Lung (tissue), 12 donors: ENCODE measurements around the gene ATP7B. TPM values are rescaled to one million over a fixed set of nuclear protein-coding genes. Genes with fewer than 3 reads are reported as not detected.

Experiments
- ATAC-seq: fragments of 200-7000 bp; cut with Tn5 transposase; one replicate; pipeline ENCODE4 v1.9.1; 2020; ENCODE audit warnings: moderate number of reproducible peaks; ENCODE audit not compliant: insufficient read depth, low FRiP score
- DNase-seq, 3 donors: peaks; one replicate each; pipeline ENCODE4 v3.0.0-alpha.2; 2013 to 2017
- H3K27ac ChIP-seq, 2 donors: one replicate each; pipeline ENCODE4 v1.5.1; 2013; ENCODE audit warnings: mild to moderate bottlenecking in 2 of 2, moderate library complexity in 2 of 2, control low read depth in 1 of 2, inconsistent platforms in 1 of 2, low read depth in 1 of 2, low read length in 1 of 2
- H3K27me3 ChIP-seq, 3 donors: one replicate each; pipeline ENCODE4 v1.5.1; 2013; ENCODE audit warnings: low read length in 2 of 3; ENCODE audit not compliant: control insufficient read depth in 3 of 3, insufficient read depth in 3 of 3
- H3K36me3 ChIP-seq, 4 donors: one replicate each; pipeline ENCODE4 v1.5.1; 2013; ENCODE audit warnings: low read length in 4 of 4, mild to moderate bottlenecking in 1 of 4, moderate library complexity in 1 of 4; ENCODE audit not compliant: control insufficient read depth in 4 of 4, insufficient read depth in 4 of 4
- H3K4me1 ChIP-seq, 5 donors: one replicate each; pipeline ENCODE4 v1.5.1; 2013; ENCODE audit warnings: low read length in 5 of 5, mild to moderate bottlenecking in 2 of 5, moderate library complexity in 1 of 5; ENCODE audit not compliant: control insufficient read depth in 5 of 5, insufficient read depth in 5 of 5
- H3K4me3 ChIP-seq: one replicate; pipeline ENCODE4 v1.5.1; 2013; ENCODE audit warnings: mild to moderate bottlenecking, control low read depth, moderate library complexity
- H3K9ac ChIP-seq, 2 donors: one replicate each; pipeline ENCODE4 v1.5.1; 2013; ENCODE audit warnings: low read length in 2 of 2, control low read depth in 1 of 2; ENCODE audit not compliant: insufficient read depth in 1 of 2
- H3K9me3 ChIP-seq, 4 donors: one replicate each; pipeline ENCODE4 v1.5.1; 2013; ENCODE audit warnings: low read length in 3 of 4, mild to moderate bottlenecking in 1 of 4, moderate library complexity in 1 of 4; ENCODE audit not compliant: control insufficient read depth in 4 of 4, insufficient read depth in 3 of 4
- CTCF ChIP-seq: IDR thresholded peaks from 2 replicates; pipeline ENCODE4 v1.5.1; 2012; ENCODE audit warnings: mild to moderate bottlenecking; ENCODE audit errors: control extremely low read depth, extremely low read depth
- WGBS, 2 donors: extraction: QIAGEN DNeasy Blood & Tissue Kit; methylation state at CpG; one replicate each; pipeline ENCODE4 v1.1.7; 2013; 5-methylcytosine and 5-hydroxymethylcytosine counted together
- polyA plus RNA-seq, 2 donors: library from polyadenylated mRNA; stranded (reverse); fragments of 200-250 nt; gene quantifications; one replicate each; pipeline ENCODE4 v1.2.1, GENCODE V29; 2013
- total RNA-seq, 2 donors: library from RNA; depleted of rRNA in 1 of 2; stranded (reverse); fragments of >200 nt in 1 of 2; gene quantifications; one replicate each; pipeline ENCODE4 v1.2.1, GENCODE V29; 2014 to 2021
- donor health status: control.
- donor health status: control.
- donor health status: Bipolar disorder and iron deficiency.
- donor health status: healthy.
- donor health status: DM: yes; HTN: yes; CAD: no.

The ATP7B gene
- total and polyA plus RNA-seq, 4 donors, result 1.4 to 10.2 (median 4.4) TPM

GRCh38 chr13:51955816-51956603 lies 55.2 kb downstream of the ATP7B start:
- WGBS, 2 donors, result 88% methylated on average over 16 of the region's 16 CpGs
- Histone ChIP-seq H3K9me3 (no peaks in the 10 kb centered on the region), H3K36me3 (peaks cover 0 to 6% (median 1%) of the 10 kb centered on the region in 4 donors), H3K27me3 (no peaks in the 10 kb centered on the region), H3K9ac (no peak overlapping the region), H3K4me3 (no peak overlapping the region), H3K27ac (no peak overlapping the region), H3K4me1 (peaks cover 0 to 38% (median 6%) of the 10 kb centered on the region in 5 donors)
- TF ChIP-seq CTCF, result no peak
- ATAC-seq (no peak), DNase-seq (no peak)

- ATAC-seq (no peak), DNase-seq (peak; percentile 44 to 55 (median 50))
- peaks cover 0 to 6% (median 1%) of the 10 kb centered on the region in 4 donors for H3K36me3 ChIP-seq
These were observed 55.9 kb downstream of the ATP7B start for GRCh38 chr13:51955281-51955771.

GRCh38 chr13:51953347-51954195 lies 57.7 kb downstream of the ATP7B start:
- no peak overlapping the region for H3K27ac ChIP-seq
- DNase-seq, result peak; percentile 78 to 93 (median 88)
- no peak overlapping the region for H3K4me3 ChIP-seq
- peaks cover 0 to 7% (median 2%) of the 10 kb centered on the region in 4 donors for H3K9me3 ChIP-seq
- WGBS, 2 donors, result 87 to 91% methylated on average over 3 of the region's 3 CpGs
- H3K4me1 ChIP-seq, result peaks cover 0 to 38% (median 6%) of the 10 kb centered on the region in 5 donors
- no peak for ATAC-seq
- peaks cover 0 to 6% (median 1%) of the 10 kb centered on the region in 4 donors for H3K36me3 ChIP-seq
- no peak for TF ChIP-seq CTCF
- H3K9ac ChIP-seq, result no peak overlapping the region
- no peaks in the 10 kb centered on the region for H3K27me3 ChIP-seq

More at GRCh38 chr13:51955281-51955771, 55.9 kb downstream of the ATP7B start:
- TF ChIP-seq CTCF, result no peak
- WGBS, 2 donors, result 75 to 78% methylated on average over 15 of the region's 15 CpGs
- H3K4me1 ChIP-seq, result peaks cover 0 to 38% (median 6%) of the 10 kb centered on the region in 5 donors
- H3K4me3 ChIP-seq, result no peak overlapping the region
- H3K27ac ChIP-seq, result no peak overlapping the region
- no peak overlapping the region for H3K9ac ChIP-seq
- no peaks in the 10 kb centered on the region for H3K27me3 ChIP-seq
- H3K9me3 ChIP-seq, result peaks cover 0 to 4% (median 2%) of the 10 kb centered on the region in 4 donors
